Left lung (tissue), 14 donors: ENCODE data around the gene KANK3. TPM values are rescaled to one million over a fixed set of nuclear protein-coding genes. Genes with fewer than 3 reads are reported as not detected.

Experiments
- ATAC-seq: fragments of 200-7000 bp; cut with Tn5 transposase; one replicate; pipeline ENCODE4 v1.9.1; 2020; ENCODE audit warnings: moderate library complexity
- DNase-seq, 4 donors: peaks; one replicate each; pipeline ENCODE4 v3.0.0-alpha.2; 2013 to 2020
- H3K27ac ChIP-seq, 2 donors: fragments of 200-600 bp; sonication (generic) in 1 of 2; one replicate each; pipeline versions ENCODE4 v1.5.0 to v1.8.0; 2020 to 2021
- H3K27me3 ChIP-seq, 2 donors: fragments of 200-600 bp; sonication (generic) in 1 of 2; one replicate each; pipeline versions ENCODE4 v1.5.0 to v1.8.0; 2020 to 2021
- H3K36me3 ChIP-seq, 2 donors: fragments of 200-600 bp; sonication (generic) in 1 of 2; one replicate each; pipeline versions ENCODE4 v1.5.0 to v1.8.0; 2020 to 2021
- H3K4me1 ChIP-seq, 2 donors: fragments of 200-600 bp; one replicate each; pipeline ENCODE4 v1.8.0; 2021
- H3K4me3 ChIP-seq, 2 donors: fragments of 200-600 bp; sonication (generic) in 1 of 2; one replicate each; pipeline versions ENCODE4 v1.5.0 to v1.8.0; 2020 to 2021; ENCODE audit warnings: mild to moderate bottlenecking in 1 of 2
- H3K9me3 ChIP-seq, 2 donors: fragments of 200-600 bp; sonication (generic) in 1 of 2; one replicate each; pipeline versions ENCODE4 v1.5.0 to v1.8.0; 2020 to 2021
- intact Hi-C, 2 donors: fragments of 100-400 bp; cut with DNase I; formaldehyde crosslinking; loops; one replicate each; pipeline versions ENCODE4 v1.11.2 to v1.14.2; 2022
- long read RNA-seq, 12 donors: library from polyadenylated mRNA in 2 of 12; unstranded in 2 of 12; transcript quantifications; one replicate each; pipeline ENCODE4 v2.0.0 and lab custom pipeline, GENCODE V29; 2019 to 2026
- polyA plus RNA-seq, 6 donors: library from polyadenylated mRNA; unstranded; fragments of 120-200 nt; gene quantifications; one replicate each; pipeline ENCODE4 v1.2.1, GENCODE V29; 2013; ENCODE audit not compliant: insufficient read length in 6 of 6
- total RNA-seq, 2 donors: library from RNA; stranded (reverse); fragmentation: NEBNext Ultra II Directional; extraction: Animal tissue kit (Norgen Biotek cat#: 25700); gene quantifications; one replicate each; pipeline ENCODE4 v1.2.1, GENCODE V29; 2021
- TF ChIP-seq, protein P1 (sequence below), 2 donors: fragments of 200-600 bp; sonication (generic) in 1 of 2; IDR thresholded peaks; one replicate each; pipeline versions ENCODE4 v1.5.0 to v1.8.0; 2021; ENCODE audit warnings: antibody characterized with exemption in 2 of 2
- donor health status: DM: no; HTN: yes; CAD: no.
- donor health status: DM: no; HTN: no; CAD: no.

KANK3 gene
- total RNA-seq = 10 to 100 TPM; 14.4 to 29.0 TPM
- 10 to 100 TPM; 14.6 to 24.9 (median 15.5) TPM for polyA plus RNA-seq
- long read RNA-seq, donor 1, transcript KANK3-201 (11 exons, 2,787 nt) = major isoform, 6 of 26 reads
- long read RNA-seq, donor 1, partial matches to known transcripts = 18 of 26 reads
- long read RNA-seq, donor 1, other reads (novel, unspliced or antisense) = 0 of 26 reads
- long read RNA-seq, donor 2, transcript KANK3-201 (11 exons, 2,787 nt) = major isoform, 7 of 7 reads
- long read RNA-seq, donor 2, partial matches to known transcripts = 0 of 7 reads
- long read RNA-seq, donor 2, other reads (novel, unspliced or antisense) = 0 of 7 reads
- long read RNA-seq, donor 3, transcript KANK3-201 (11 exons, 2,787 nt) = major isoform, 6 of 132 reads
- long read RNA-seq, donor 3, partial matches to known transcripts = 35 of 132 reads
- long read RNA-seq, donor 3, other reads (novel, unspliced or antisense) = 91 of 132 reads
- long read RNA-seq, donor 4, partial matches to known transcripts = 1 of 3 reads
- long read RNA-seq, donor 4, other reads (novel, unspliced or antisense) = 2 of 3 reads
- long read RNA-seq, donor 5, transcript KANK3-201 (11 exons, 2,787 nt) = major isoform, 6 of 6 reads
- long read RNA-seq, donor 5, partial matches to known transcripts = 0 of 6 reads
- long read RNA-seq, donor 5, other reads (novel, unspliced or antisense) = 0 of 6 reads
- long read RNA-seq, donor 6, partial matches to known transcripts = 0 of 4 reads
- long read RNA-seq, donor 6, other reads (novel, unspliced or antisense) = 0 of 4 reads
- long read RNA-seq, donor 7, transcript KANK3-201 (11 exons, 2,787 nt) = major isoform, 9 of 9 reads
- long read RNA-seq, donor 7, partial matches to known transcripts = 0 of 9 reads
- long read RNA-seq, donor 7, other reads (novel, unspliced or antisense) = 0 of 9 reads
- long read RNA-seq, donor 8, transcript KANK3-201 (11 exons, 2,787 nt) = major isoform, 9 of 190 reads
- long read RNA-seq, donor 8, partial matches to known transcripts = 39 of 190 reads
- long read RNA-seq, donor 8, other reads (novel, unspliced or antisense) = 141 of 190 reads
- long read RNA-seq, donor 9 = 0 reads
- long read RNA-seq, donor 10, transcript KANK3-201 (11 exons, 2,787 nt) = major isoform, 5 of 20 reads
- long read RNA-seq, donor 10, partial matches to known transcripts = 7 of 20 reads
- long read RNA-seq, donor 10, other reads (novel, unspliced or antisense) = 8 of 20 reads
- long read RNA-seq, donor 11 = 0 reads
- long read RNA-seq, donor 12, partial matches to known transcripts = 0 of 3 reads
- long read RNA-seq, donor 12, other reads (novel, unspliced or antisense) = 0 of 3 reads

DNA sequence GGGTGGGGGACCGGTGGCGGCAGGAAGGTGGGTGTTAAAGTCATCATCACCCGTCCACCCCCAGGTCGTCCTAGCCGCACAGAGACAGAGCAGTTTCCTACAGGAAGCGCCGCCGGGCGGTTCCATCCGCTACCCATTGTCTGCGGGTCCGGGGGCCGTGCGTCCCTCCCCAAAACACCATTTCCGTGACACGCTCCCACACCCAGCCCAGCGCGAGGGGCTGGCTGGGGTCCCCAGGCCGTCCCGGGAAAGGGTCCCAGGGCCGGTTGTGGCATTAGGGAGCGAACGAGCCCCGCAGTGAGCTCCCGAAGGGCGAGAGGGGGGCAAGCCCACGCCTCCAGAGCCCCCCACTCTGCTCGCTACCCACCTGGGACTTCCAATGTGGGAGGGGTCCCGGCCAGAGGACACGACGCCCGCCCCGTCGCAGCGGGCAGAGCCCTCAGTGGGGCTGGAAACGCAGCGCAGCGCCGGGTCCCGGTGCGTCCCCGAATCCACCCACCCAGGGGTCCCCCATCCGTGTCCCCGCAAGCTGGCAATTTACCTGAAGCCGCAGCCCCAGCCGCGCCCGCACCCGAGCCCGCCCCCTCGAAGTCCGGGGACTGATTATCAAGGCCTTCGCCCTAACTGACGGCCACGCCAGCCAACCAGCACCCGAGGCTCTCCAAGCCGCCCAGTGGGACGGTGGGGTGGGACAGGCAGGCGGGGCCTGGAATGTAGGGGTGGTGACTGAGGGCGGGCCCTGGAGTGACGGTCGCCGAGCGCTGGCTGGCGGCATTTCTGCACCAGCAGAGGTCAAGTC is at the start of gene KANK3:
TSS of gene KANK3 (minus strand) at position 579 of the 799 bp plus-strand sequence. CDS start 5,434 bp downstream, outside the sequence.
- Histone ChIP-seq H3K27ac (peak within 1 kb of the TSS; percentile 81 to 94), H3K36me3 (no peaks in the 10 kb centered on the region), H3K9me3 (no peaks in the 10 kb centered on the region), H3K27me3 (peaks cover 0 to 61% of the 10 kb centered on the region in 2 donors), H3K4me1 (peaks cover 0 to 30% of the 10 kb centered on the region in 2 donors), H3K4me3 (peak within 1 kb of the TSS; percentile 57 to 59)
- intact Hi-C loops = no loop called here
- peak; percentile 100 for ATAC-seq
- DNase-seq = peak; percentile 72 to 97 (median 95)
- TF ChIP-seq, protein P1, sequence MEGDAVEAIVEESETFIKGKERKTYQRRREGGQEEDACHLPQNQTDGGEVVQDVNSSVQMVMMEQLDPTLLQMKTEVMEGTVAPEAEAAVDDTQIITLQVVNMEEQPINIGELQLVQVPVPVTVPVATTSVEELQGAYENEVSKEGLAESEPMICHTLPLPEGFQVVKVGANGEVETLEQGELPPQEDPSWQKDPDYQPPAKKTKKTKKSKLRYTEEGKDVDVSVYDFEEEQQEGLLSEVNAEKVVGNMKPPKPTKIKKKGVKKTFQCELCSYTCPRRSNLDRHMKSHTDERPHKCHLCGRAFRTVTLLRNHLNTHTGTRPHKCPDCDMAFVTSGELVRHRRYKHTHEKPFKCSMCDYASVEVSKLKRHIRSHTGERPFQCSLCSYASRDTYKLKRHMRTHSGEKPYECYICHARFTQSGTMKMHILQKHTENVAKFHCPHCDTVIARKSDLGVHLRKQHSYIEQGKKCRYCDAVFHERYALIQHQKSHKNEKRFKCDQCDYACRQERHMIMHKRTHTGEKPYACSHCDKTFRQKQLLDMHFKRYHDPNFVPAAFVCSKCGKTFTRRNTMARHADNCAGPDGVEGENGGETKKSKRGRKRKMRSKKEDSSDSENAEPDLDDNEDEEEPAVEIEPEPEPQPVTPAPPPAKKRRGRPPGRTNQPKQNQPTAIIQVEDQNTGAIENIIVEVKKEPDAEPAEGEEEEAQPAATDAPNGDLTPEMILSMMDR (IDR thresholded peaks at IDR 0.05) = peak in 1 of 2 donors; percentile 19

DNA sequence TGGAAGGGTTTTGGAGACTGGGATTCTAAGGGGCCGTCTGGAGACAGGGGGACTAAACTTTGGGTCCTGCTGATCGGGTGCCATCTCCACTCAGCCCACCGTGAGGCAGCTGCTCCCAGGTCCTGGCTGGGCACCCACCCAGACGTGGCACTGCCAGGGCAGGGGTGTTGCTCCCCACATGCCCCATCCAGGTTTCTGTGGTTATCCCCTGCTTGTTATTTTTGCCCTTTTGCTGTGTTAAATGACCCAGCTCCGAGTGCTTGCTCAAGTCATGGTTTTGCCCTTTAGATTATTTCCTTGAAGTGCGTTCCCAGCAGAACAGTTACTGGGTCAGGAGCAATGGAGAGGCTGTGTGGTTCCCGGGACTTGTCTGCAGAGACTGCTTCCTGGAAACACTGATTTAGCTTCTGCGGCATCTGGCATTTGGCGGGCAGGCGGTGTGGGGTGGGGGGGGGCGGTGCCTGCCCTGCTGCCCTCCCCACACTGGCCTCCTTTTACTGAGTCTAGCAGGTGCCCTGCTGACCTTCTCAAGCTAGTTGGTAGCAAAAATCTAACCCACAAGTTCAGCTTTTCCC is 49.0 kb upstream of the KANK3 start:
- H3K27me3 ChIP-seq = no peaks in the 10 kb centered on the region
- DNase-seq = peak in 1 of 4 donors; percentile 58
- no peaks in the 10 kb centered on the region for H3K9me3 ChIP-seq
- intact Hi-C loops = no loop called here
- peak; percentile 3 for ATAC-seq
- TF ChIP-seq, protein P1 (IDR thresholded peaks at IDR 0.05) = no peak
- H3K27ac ChIP-seq = peak overlapping the region; percentile 58 to 100
- peaks cover 27 to 62% of the 10 kb centered on the region in 2 donors for H3K4me1 ChIP-seq
- no peaks in the 10 kb centered on the region for H3K36me3 ChIP-seq
- H3K4me3 ChIP-seq = peak overlapping the region in 1 of 2 donors; percentile 83

DNA sequence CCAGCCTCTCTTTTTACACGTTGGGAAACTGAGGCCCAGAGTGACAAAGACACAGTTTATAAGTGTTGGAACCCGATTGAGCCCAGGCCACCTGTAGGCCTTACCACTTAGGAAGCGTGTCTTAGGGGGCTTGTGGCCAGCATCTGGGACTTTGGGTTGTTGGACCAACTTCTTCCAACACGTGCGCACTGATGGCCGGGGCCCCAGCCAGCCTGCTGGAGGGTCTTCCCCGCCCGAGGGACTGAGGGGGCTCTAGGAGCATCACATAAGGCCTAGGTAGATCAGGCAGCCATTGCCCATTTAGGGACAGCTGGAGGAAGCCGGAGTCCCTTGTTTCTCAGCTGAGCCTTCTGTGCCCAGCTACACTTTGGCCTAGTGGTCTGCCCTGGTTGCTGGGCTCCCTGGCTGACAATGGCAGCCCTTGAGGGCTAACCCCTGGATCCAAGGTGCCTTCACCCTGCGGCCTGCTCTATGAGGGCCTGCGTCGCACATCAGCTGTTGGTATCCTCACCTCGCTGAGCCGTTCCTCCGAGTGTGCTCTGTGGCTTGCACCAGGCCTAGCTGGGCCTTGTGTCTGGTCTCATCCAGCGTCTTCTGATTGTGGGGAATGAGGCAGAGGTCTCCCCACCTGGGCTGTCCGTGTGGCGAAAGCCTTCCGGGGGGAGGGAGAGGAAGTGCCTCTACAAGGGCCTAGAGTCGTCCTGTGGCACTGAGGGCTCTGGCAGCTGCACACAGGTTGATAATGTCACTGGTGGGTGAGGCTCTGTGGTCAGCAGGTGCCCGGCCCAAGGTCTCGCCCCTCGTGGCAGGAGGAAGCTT is 48.3 kb upstream of the KANK3 start:
- peaks cover 0 to 4% of the 10 kb centered on the region in 2 donors for H3K9me3 ChIP-seq
- TF ChIP-seq, protein P1 (IDR thresholded peaks at IDR 0.05) = no peak
- H3K4me1 ChIP-seq = peaks cover 27 to 55% of the 10 kb centered on the region in 2 donors
- H3K27ac ChIP-seq = peak overlapping the region; percentile 58 to 100
- DNase-seq (no peak), ATAC-seq (no peak)
- intact Hi-C loops = no loop called here
- no peaks in the 10 kb centered on the region for H3K36me3 ChIP-seq
- H3K27me3 ChIP-seq = no peaks in the 10 kb centered on the region
- peak overlapping the region in 1 of 2 donors; percentile 83 for H3K4me3 ChIP-seq
